HG03175 (cell line): ENCODE results near the gene SS18L1.

ENCODE experiments used
- ATAC-seq: cut with Tn5 transposase; IDR thresholded peaks from one replicate; pipeline ENCODE4 v1.9.1; 2021; ENCODE audit warnings: mild to moderate bottlenecking, moderate library complexity; ENCODE audit not compliant: unreplicated experiment

The SS18L1 gene

GRCh38 chr20:62119591-62120364 lies 23.8 kb upstream of the SS18L1 start:
- ATAC-seq: no peak

- ATAC-seq: no peak
Measured at GRCh38 chr20:62120365-62120762, 23.2 kb upstream of the SS18L1 start.

GRCh38 chr20:62120990-62121775 lies 22.4 kb upstream of the SS18L1 start:
- peak; percentile 6 for ATAC-seq

- peak; percentile 76 for ATAC-seq
Measured at GRCh38 chr20:62121776-62122653, 21.6 kb upstream of the SS18L1 start, which contains the start of gene LSM14B. LSM14B (plus strand) TSS chr20:62122475; CDS start chr20:62122667, 192 bp downstream.

GRCh38 chr20:62122654-62123449 lies 20.7 kb upstream of the SS18L1 start:
- peak; percentile 14 for ATAC-seq

- no peak for ATAC-seq
Measured at GRCh38 chr20:62123450-62124118, 20.0 kb upstream of the SS18L1 start.

- ATAC-seq: no peak
Measured at GRCh38 chr20:62126141-62126540, 17.4 kb upstream of the SS18L1 start.

GRCh38 chr20:62127799-62128198 lies 15.8 kb upstream of the SS18L1 start:
- ATAC-seq: no peak

- ATAC-seq: no peak
Measured at GRCh38 chr20:62128502-62128901, 15.1 kb upstream of the SS18L1 start.

GRCh38 chr20:62129731-62130531 lies 13.6 kb upstream of the SS18L1 start:
- ATAC-seq: no peak

- ATAC-seq: no peak
Measured at GRCh38 chr20:62131560-62132320, 11.8 kb upstream of the SS18L1 start.

GRCh38 chr20:62132421-62132820 lies 11.1 kb upstream of the SS18L1 start:
- no peak for ATAC-seq

- ATAC-seq: no peak
Measured at GRCh38 chr20:62133051-62133845, 10.3 kb upstream of the SS18L1 start.

- ATAC-seq: no peak
Measured at GRCh38 chr20:62133864-62134263, 9.7 kb upstream of the SS18L1 start.

GRCh38 chr20:62134735-62135231 lies 8.8 kb upstream of the SS18L1 start:
- ATAC-seq: no peak

GRCh38 chr20:62135573-62136266 lies 7.8 kb upstream of the SS18L1 start:
- no peak for ATAC-seq
